GM23338 (cell line): ENCODE measurements around the gene CDKAL1. TPM values are rescaled to one million over a fixed set of nuclear protein-coding genes. Genes with fewer than 3 reads are reported as not detected.

Source experiments
- CREB1 ChIP-seq: fragments of 250-450 bp; sonication (Bioruptor Pico); IDR thresholded peaks from 2 replicates; pipeline ENCODE4 v1.5.0; 2020; ENCODE audit warnings: low read depth, mild to moderate bottlenecking, moderate library complexity
- EZH2 ChIP-seq: fragments of 200-600 bp; sonication (generic); IDR thresholded peaks from one replicate; pipeline ENCODE4 v1.8.0; 2017; ENCODE audit warnings: antibody characterized with exemption, mild to moderate bottlenecking, low read depth; ENCODE audit not compliant: unreplicated experiment
- POLR2AphosphoS5 ChIP-seq: IDR thresholded peaks from 2 replicates; pipeline ENCODE4 v1.6.1; 2016; ENCODE audit warnings: antibody characterized with exemption, low read depth
- polyA plus RNA-seq: library from polyadenylated mRNA; unstranded; fragments of >200 nt; fragmentation: Nextera tagmentation; extraction: Ambion mirVana; gene quantifications from 2 replicates; pipeline ENCODE4 v1.2.1, GENCODE V29; 2016
- total RNA-seq: library from RNA; depleted of rRNA; stranded (reverse); fragments of >200 nt; shearing (Covaris generic); gene quantifications from 2 replicates; pipeline ENCODE4 v1.2.3, GENCODE V29; 2014
- TF ChIP-seq, protein P1 (sequence below): fragments of 250-450 bp; sonication (Bioruptor Pico); IDR thresholded peaks from 2 replicates; pipeline ENCODE4 v1.5.0; 2020; ENCODE audit warnings: mild to moderate bottlenecking, moderate library complexity
- TF ChIP-seq, protein P2 (sequence below): IDR thresholded peaks from 2 replicates; pipeline ENCODE4 v1.6.1; 2016; ENCODE audit warnings: antibody characterized with exemption
- TF ChIP-seq, protein P3 (sequence below): IDR thresholded peaks from one replicate; pipeline ENCODE4 v1.6.1; 2018; ENCODE audit warnings: antibody characterized with exemption; ENCODE audit not compliant: unreplicated experiment

Gene CDKAL1
- total and polyA plus RNA-seq, 2 experiments from 2014 or later = 17.8 to 35.0 TPM

DNA sequence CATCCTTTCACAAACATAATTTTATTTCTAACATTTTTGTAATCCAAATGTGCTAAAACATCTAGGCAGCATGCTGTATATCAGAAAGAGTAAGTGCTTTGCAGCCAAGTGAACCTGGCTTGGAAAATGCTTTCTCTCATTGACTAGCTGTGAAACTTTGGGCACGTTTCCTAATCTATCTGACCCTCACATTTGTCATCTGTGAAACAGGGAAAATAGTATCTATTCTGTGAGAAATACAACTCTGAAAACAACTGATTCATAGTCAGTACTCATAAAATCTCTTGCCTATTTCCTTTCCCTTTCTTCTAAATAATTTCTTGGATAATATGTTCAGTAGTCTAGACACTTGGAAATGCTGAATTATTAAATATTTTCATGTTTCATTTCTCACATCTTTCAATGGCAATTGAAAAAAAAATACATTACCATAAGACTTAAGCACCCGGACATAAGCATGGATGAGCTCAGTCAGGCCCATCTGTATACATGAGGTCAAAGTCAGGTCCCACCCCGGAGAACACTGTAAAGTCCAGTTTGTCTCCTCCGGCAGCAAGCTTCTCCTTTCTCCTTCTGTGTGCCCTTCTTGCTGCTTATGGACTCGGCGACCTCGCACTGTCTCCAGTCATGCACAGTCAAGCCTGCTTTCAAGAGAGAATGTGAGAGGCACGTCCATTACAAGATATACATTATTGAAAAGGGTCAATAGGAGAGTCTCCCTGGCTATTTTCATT lies 604.2 kb downstream of the CDKAL1 start (continued):
- TF ChIP-seq, protein P1, sequence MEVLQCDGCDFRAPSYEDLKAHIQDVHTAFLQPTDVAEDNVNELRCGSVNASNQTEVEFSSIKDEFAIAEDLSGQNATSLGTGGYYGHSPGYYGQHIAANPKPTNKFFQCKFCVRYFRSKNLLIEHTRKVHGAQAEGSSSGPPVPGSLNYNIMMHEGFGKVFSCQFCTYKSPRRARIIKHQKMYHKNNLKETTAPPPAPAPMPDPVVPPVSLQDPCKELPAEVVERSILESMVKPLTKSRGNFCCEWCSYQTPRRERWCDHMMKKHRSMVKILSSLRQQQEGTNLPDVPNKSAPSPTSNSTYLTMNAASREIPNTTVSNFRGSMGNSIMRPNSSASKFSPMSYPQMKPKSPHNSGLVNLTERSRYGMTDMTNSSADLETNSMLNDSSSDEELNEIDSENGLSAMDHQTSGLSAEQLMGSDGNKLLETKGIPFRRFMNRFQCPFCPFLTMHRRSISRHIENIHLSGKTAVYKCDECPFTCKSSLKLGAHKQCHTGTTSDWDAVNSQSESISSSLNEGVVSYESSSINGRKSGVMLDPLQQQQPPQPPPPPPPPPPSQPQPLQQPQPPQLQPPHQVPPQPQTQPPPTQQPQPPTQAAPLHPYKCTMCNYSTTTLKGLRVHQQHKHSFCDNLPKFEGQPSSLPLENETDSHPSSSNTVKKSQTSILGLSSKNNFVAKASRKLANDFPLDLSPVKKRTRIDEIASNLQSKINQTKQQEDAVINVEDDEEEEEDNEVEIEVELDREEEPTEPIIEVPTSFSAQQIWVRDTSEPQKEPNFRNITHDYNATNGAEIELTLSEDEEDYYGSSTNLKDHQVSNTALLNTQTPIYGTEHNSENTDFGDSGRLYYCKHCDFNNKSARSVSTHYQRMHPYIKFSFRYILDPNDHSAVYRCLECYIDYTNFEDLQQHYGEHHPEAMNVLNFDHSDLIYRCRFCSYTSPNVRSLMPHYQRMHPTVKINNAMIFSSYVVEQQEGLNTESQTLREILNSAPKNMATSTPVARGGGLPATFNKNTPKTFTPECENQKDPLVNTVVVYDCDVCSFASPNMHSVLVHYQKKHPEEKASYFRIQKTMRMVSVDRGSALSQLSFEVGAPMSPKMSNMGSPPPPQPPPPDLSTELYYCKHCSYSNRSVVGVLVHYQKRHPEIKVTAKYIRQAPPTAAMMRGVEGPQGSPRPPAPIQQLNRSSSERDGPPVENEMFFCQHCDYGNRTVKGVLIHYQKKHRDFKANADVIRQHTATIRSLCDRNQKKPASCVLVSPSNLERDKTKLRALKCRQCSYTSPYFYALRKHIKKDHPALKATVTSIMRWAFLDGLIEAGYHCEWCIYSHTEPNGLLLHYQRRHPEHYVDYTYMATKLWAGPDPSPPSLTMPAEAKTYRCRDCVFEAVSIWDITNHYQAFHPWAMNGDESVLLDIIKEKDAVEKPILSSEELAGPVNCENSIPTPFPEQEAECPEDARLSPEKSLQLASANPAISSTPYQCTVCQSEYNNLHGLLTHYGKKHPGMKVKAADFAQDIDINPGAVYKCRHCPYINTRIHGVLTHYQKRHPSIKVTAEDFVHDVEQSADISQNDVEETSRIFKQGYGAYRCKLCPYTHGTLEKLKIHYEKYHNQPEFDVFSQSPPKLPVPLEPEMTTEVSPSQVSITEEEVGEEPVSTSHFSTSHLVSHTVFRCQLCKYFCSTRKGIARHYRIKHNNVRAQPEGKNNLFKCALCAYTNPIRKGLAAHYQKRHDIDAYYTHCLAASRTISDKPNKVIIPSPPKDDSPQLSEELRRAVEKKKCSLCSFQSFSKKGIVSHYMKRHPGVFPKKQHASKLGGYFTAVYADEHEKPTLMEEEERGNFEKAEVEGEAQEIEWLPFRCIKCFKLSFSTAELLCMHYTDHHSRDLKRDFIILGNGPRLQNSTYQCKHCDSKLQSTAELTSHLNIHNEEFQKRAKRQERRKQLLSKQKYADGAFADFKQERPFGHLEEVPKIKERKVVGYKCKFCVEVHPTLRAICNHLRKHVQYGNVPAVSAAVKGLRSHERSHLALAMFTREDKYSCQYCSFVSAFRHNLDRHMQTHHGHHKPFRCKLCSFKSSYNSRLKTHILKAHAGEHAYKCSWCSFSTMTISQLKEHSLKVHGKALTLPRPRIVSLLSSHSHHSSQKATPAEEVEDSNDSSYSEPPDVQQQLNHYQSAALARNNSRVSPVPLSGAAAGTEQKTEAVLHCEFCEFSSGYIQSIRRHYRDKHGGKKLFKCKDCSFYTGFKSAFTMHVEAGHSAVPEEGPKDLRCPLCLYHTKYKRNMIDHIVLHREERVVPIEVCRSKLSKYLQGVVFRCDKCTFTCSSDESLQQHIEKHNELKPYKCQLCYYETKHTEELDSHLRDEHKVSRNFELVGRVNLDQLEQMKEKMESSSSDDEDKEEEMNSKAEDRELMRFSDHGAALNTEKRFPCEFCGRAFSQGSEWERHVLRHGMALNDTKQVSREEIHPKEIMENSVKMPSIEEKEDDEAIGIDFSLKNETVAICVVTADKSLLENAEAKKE (CRISPR knock-in tag) = no peak
- TF ChIP-seq, protein P2, sequence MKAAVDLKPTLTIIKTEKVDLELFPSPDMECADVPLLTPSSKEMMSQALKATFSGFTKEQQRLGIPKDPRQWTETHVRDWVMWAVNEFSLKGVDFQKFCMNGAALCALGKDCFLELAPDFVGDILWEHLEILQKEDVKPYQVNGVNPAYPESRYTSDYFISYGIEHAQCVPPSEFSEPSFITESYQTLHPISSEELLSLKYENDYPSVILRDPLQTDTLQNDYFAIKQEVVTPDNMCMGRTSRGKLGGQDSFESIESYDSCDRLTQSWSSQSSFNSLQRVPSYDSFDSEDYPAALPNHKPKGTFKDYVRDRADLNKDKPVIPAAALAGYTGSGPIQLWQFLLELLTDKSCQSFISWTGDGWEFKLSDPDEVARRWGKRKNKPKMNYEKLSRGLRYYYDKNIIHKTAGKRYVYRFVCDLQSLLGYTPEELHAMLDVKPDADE = no peak
- TF ChIP-seq POLR2AphosphoS5 = no peak
- no peak for TF ChIP-seq EZH2
- TF ChIP-seq, protein P3, sequence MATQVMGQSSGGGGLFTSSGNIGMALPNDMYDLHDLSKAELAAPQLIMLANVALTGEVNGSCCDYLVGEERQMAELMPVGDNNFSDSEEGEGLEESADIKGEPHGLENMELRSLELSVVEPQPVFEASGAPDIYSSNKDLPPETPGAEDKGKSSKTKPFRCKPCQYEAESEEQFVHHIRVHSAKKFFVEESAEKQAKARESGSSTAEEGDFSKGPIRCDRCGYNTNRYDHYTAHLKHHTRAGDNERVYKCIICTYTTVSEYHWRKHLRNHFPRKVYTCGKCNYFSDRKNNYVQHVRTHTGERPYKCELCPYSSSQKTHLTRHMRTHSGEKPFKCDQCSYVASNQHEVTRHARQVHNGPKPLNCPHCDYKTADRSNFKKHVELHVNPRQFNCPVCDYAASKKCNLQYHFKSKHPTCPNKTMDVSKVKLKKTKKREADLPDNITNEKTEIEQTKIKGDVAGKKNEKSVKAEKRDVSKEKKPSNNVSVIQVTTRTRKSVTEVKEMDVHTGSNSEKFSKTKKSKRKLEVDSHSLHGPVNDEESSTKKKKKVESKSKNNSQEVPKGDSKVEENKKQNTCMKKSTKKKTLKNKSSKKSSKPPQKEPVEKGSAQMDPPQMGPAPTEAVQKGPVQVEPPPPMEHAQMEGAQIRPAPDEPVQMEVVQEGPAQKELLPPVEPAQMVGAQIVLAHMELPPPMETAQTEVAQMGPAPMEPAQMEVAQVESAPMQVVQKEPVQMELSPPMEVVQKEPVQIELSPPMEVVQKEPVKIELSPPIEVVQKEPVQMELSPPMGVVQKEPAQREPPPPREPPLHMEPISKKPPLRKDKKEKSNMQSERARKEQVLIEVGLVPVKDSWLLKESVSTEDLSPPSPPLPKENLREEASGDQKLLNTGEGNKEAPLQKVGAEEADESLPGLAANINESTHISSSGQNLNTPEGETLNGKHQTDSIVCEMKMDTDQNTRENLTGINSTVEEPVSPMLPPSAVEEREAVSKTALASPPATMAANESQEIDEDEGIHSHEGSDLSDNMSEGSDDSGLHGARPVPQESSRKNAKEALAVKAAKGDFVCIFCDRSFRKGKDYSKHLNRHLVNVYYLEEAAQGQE = no peak
- no peak for TF ChIP-seq CREB1
